Measurements from ENCODE around the gene NFX1.
"Not testable (repeated sequence)": the region's sequence is repeated elsewhere in the genome, so short reads cannot be mapped to it uniquely, and the experiment has no call there.

NFX1 gene

GRCh38 chr9:33381231-33381791 lies 91.0 kb downstream of the NFX1 start:
- peaks cover 15% of the 10 kb centered on the region for H3K4me1 ChIP-seq (ENCODE audit: control insufficient read depth, insufficient read depth, low read depth, low read length)
- no peaks in the 10 kb centered on the region for H3K27me3 ChIP-seq (ENCODE audit: control insufficient read depth in 1 of 2, insufficient read depth in 1 of 2, low read length in 2 of 2)
- peak overlapping the region; percentile 80 for H2AK5ac ChIP-seq (ENCODE audit: low read length, severe bottlenecking)
- WGBS = 42% methylated on average over 11 of the region's 11 CpGs
- H2BK5ac ChIP-seq (ENCODE audit: low read depth, low read length, poor library complexity, severe bottlenecking) = peak overlapping the region; percentile 68
- H2BK12ac ChIP-seq (ENCODE audit: low read length in 2 of 2) = no peak overlapping the region
- no peak overlapping the region for H3K14ac ChIP-seq (ENCODE audit: low read length in 2 of 2)
- no peaks in the 10 kb centered on the region for H3K9me3 ChIP-seq (ENCODE audit: control insufficient read depth, low read length)
- no peak overlapping the region for H3K4me3 ChIP-seq (ENCODE audit: insufficient read depth in 1 of 2, low read depth in 1 of 2, low read length in 2 of 2)
- no peak overlapping the region for H2AFZ ChIP-seq (ENCODE audit: low read depth, low read length)
- H3K36me3 ChIP-seq (ENCODE audit: control insufficient read depth in 1 of 2, insufficient read depth in 2 of 2, low read depth in 1 of 2, low read length in 2 of 2) = no peaks in the 10 kb centered on the region
- H3K23ac ChIP-seq (ENCODE audit: low read length in 2 of 2) = no peak overlapping the region
- no peak overlapping the region for H3K18ac ChIP-seq (ENCODE audit: low read depth in 1 of 2, low read length in 2 of 2)
- H3K27ac ChIP-seq (ENCODE audit: low read length, poor library complexity, severe bottlenecking) = peak overlapping the region; percentile 20
- peak; percentile 40 for DNase-seq
- no peak overlapping the region for H2BK15ac ChIP-seq (ENCODE audit: low read depth, poor library complexity, severe bottlenecking)
- H3K9ac ChIP-seq (ENCODE audit: low read length) = no peak overlapping the region
- no peaks in the 10 kb centered on the region for H3K79me1 ChIP-seq (replicated peaks; ENCODE audit: low read length, poor library complexity, severe bottlenecking)
- H3K4ac ChIP-seq (ENCODE audit: low read depth in 1 of 2, low read length in 2 of 2) = no peak overlapping the region
- H2BK120ac ChIP-seq (ENCODE audit: low read depth, low read length) = no peak overlapping the region
- H4K8ac ChIP-seq (ENCODE audit: low read length) = peak overlapping the region; percentile 1
- H3K4me2 ChIP-seq (ENCODE audit: low read length, poor library complexity, severe bottlenecking) = no peak overlapping the region
- H4K91ac ChIP-seq (ENCODE audit: low read length) = peak overlapping the region; percentile 39

- not testable (repeated sequence) for DNase-seq; H2BK5ac ChIP-seq (ENCODE audit: low read depth, low read length, poor library complexity, severe bottlenecking); H3K36me3 ChIP-seq (ENCODE audit: control insufficient read depth in 1 of 2, insufficient read depth in 2 of 2, low read depth in 1 of 2, low read length in 2 of 2); H2BK120ac ChIP-seq (ENCODE audit: low read depth, low read length); H3K79me1 ChIP-seq (replicated peaks; ENCODE audit: low read length, poor library complexity, severe bottlenecking); H3K27ac ChIP-seq (ENCODE audit: low read length, poor library complexity, severe bottlenecking); H3K9ac ChIP-seq (ENCODE audit: low read length); H3K4me2 ChIP-seq (ENCODE audit: low read length, poor library complexity, severe bottlenecking); H2AK5ac ChIP-seq (ENCODE audit: low read length, severe bottlenecking); H4K8ac ChIP-seq (ENCODE audit: low read length); H3K4me3 ChIP-seq (ENCODE audit: insufficient read depth in 1 of 2, low read depth in 1 of 2, low read length in 2 of 2); H3K27me3 ChIP-seq (ENCODE audit: control insufficient read depth in 1 of 2, insufficient read depth in 1 of 2, low read length in 2 of 2); H3K4ac ChIP-seq (ENCODE audit: low read depth in 1 of 2, low read length in 2 of 2); H2BK12ac ChIP-seq (ENCODE audit: low read length in 2 of 2); H4K91ac ChIP-seq (ENCODE audit: low read length); H3K14ac ChIP-seq (ENCODE audit: low read length in 2 of 2); H3K9me3 ChIP-seq (ENCODE audit: control insufficient read depth, low read length); H2AFZ ChIP-seq (ENCODE audit: low read depth, low read length); H3K23ac ChIP-seq (ENCODE audit: low read length in 2 of 2); H3K18ac ChIP-seq (ENCODE audit: low read depth in 1 of 2, low read length in 2 of 2); H2BK15ac ChIP-seq (ENCODE audit: low read depth, poor library complexity, severe bottlenecking)
- 89% methylated on average over 8 of the region's 10 CpGs for WGBS
- peaks cover 15% of the 10 kb centered on the region for H3K4me1 ChIP-seq (ENCODE audit: control insufficient read depth, insufficient read depth, low read depth, low read length)
Observed at GRCh38 chr9:33382397-33382796, 92.1 kb downstream of the NFX1 start.

- not testable (repeated sequence) for H3K27me3 ChIP-seq (ENCODE audit: control insufficient read depth in 1 of 2, insufficient read depth in 1 of 2, low read length in 2 of 2); H2AK5ac ChIP-seq (ENCODE audit: low read length, severe bottlenecking); H4K8ac ChIP-seq (ENCODE audit: low read length); H3K79me1 ChIP-seq (replicated peaks; ENCODE audit: low read length, poor library complexity, severe bottlenecking); DNase-seq; H2BK15ac ChIP-seq (ENCODE audit: low read depth, poor library complexity, severe bottlenecking); H3K4me2 ChIP-seq (ENCODE audit: low read length, poor library complexity, severe bottlenecking); H2BK12ac ChIP-seq (ENCODE audit: low read length in 2 of 2); H2BK120ac ChIP-seq (ENCODE audit: low read depth, low read length); H3K14ac ChIP-seq (ENCODE audit: low read length in 2 of 2); H3K23ac ChIP-seq (ENCODE audit: low read length in 2 of 2); H2AFZ ChIP-seq (ENCODE audit: low read depth, low read length); H3K9me3 ChIP-seq (ENCODE audit: control insufficient read depth, low read length); H3K4me3 ChIP-seq (ENCODE audit: insufficient read depth in 1 of 2, low read depth in 1 of 2, low read length in 2 of 2); H4K91ac ChIP-seq (ENCODE audit: low read length); H3K18ac ChIP-seq (ENCODE audit: low read depth in 1 of 2, low read length in 2 of 2); H3K9ac ChIP-seq (ENCODE audit: low read length); H3K4ac ChIP-seq (ENCODE audit: low read depth in 1 of 2, low read length in 2 of 2); H3K27ac ChIP-seq (ENCODE audit: low read length, poor library complexity, severe bottlenecking); H3K36me3 ChIP-seq (ENCODE audit: control insufficient read depth in 1 of 2, insufficient read depth in 2 of 2, low read depth in 1 of 2, low read length in 2 of 2); H2BK5ac ChIP-seq (ENCODE audit: low read depth, low read length, poor library complexity, severe bottlenecking)
- peaks cover 15% of the 10 kb centered on the region for H3K4me1 ChIP-seq (ENCODE audit: control insufficient read depth, insufficient read depth, low read depth, low read length)
- WGBS = 92% methylated on average over 11 of the region's 11 CpGs
Observed at GRCh38 chr9:33383396-33383795, 93.1 kb downstream of the NFX1 start.

- not testable (repeated sequence) for H2BK5ac ChIP-seq (ENCODE audit: low read depth, low read length, poor library complexity, severe bottlenecking); DNase-seq; H3K4me2 ChIP-seq (ENCODE audit: low read length, poor library complexity, severe bottlenecking); H4K91ac ChIP-seq (ENCODE audit: low read length); H3K4me3 ChIP-seq (ENCODE audit: insufficient read depth in 1 of 2, low read depth in 1 of 2, low read length in 2 of 2); H3K27ac ChIP-seq (ENCODE audit: low read length, poor library complexity, severe bottlenecking); H3K4ac ChIP-seq (ENCODE audit: low read depth in 1 of 2, low read length in 2 of 2); H2BK120ac ChIP-seq (ENCODE audit: low read depth, low read length); H3K27me3 ChIP-seq (ENCODE audit: control insufficient read depth in 1 of 2, insufficient read depth in 1 of 2, low read length in 2 of 2); H3K9me3 ChIP-seq (ENCODE audit: control insufficient read depth, low read length); H3K36me3 ChIP-seq (ENCODE audit: control insufficient read depth in 1 of 2, insufficient read depth in 2 of 2, low read depth in 1 of 2, low read length in 2 of 2); H3K79me1 ChIP-seq (replicated peaks; ENCODE audit: low read length, poor library complexity, severe bottlenecking); H2BK15ac ChIP-seq (ENCODE audit: low read depth, poor library complexity, severe bottlenecking); H3K23ac ChIP-seq (ENCODE audit: low read length in 2 of 2); H2AK5ac ChIP-seq (ENCODE audit: low read length, severe bottlenecking); H2AFZ ChIP-seq (ENCODE audit: low read depth, low read length); H3K14ac ChIP-seq (ENCODE audit: low read length in 2 of 2); H3K9ac ChIP-seq (ENCODE audit: low read length); H2BK12ac ChIP-seq (ENCODE audit: low read length in 2 of 2); H4K8ac ChIP-seq (ENCODE audit: low read length); H3K18ac ChIP-seq (ENCODE audit: low read depth in 1 of 2, low read length in 2 of 2)
- H3K4me1 ChIP-seq (ENCODE audit: control insufficient read depth, insufficient read depth, low read depth, low read length) = peaks cover 14% of the 10 kb centered on the region
- 96% methylated on average over 11 of the region's 11 CpGs for WGBS
Observed at GRCh38 chr9:33385536-33385935, 95.2 kb downstream of the NFX1 start.
